ENCODE results near the gene FSIP2.

DNA sequence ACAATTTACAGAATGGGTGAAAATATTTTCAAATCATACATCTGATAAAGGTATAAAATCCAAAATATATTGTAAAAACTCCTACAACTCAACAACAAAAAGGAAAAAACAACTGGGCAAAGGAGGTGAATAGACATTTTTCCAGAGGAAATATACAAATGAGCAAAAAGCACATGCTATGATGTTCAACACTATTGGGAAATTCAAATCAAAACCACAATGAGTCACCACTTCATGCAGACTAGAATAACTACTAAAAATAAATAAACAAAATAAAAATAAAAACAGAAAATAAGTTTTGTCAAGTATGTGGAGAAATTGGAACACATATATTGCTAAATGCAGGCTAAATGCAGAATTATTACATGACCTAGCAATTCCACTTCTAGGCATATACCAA lies 120.9 kb downstream of the FSIP2 start:
- no peak for TF ChIP-seq SIX1 (CRISPR knock-in tag; IDR thresholded peaks at IDR 0.05; ENCODE audit: borderline replicate concordance)
- TF ChIP-seq ZNF782 (CRISPR knock-in tag; IDR thresholded peaks at IDR 0.05; ENCODE audit: borderline replicate concordance), result no peak
- no peak for TF ChIP-seq NBN (conservative IDR thresholded peaks at IDR 0.05)
- no peak for TF ChIP-seq POLR2A (IDR thresholded peaks at IDR 0.05; ENCODE audit: insufficient read depth in 1 of 2, low read depth in 2 of 2, low read length in 2 of 2)
- no peak for TF ChIP-seq MXI1 (IDR thresholded peaks at IDR 0.05; ENCODE audit: borderline replicate concordance, low read depth, low read length)
- TF ChIP-seq, protein P1, sequence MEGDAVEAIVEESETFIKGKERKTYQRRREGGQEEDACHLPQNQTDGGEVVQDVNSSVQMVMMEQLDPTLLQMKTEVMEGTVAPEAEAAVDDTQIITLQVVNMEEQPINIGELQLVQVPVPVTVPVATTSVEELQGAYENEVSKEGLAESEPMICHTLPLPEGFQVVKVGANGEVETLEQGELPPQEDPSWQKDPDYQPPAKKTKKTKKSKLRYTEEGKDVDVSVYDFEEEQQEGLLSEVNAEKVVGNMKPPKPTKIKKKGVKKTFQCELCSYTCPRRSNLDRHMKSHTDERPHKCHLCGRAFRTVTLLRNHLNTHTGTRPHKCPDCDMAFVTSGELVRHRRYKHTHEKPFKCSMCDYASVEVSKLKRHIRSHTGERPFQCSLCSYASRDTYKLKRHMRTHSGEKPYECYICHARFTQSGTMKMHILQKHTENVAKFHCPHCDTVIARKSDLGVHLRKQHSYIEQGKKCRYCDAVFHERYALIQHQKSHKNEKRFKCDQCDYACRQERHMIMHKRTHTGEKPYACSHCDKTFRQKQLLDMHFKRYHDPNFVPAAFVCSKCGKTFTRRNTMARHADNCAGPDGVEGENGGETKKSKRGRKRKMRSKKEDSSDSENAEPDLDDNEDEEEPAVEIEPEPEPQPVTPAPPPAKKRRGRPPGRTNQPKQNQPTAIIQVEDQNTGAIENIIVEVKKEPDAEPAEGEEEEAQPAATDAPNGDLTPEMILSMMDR (CRISPR knock-in tag; IDR thresholded peaks at IDR 0.05), result no peak
